Measurements from ENCODE around the gene ZC3H18.

DNA sequence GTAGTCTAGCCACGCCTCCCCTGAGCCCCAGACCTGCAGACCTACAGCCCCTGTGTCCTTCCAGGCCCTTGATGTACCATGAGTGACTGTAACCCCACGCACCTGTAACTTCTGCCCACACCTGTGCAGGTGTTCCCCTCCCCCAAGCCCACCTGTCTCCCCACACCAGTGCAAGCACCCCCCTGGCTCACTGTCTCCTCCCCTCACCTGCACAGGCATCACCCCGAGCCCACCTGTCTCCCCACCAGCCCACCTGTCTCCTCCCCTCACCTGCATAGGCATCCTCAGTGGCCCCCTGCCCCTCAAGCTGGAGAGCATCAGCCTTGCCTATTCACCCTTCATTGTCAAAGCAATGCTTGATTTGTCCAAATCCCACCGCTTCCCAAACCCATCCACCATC, 32.3 kb upstream of the ZC3H18 start:
- TF ChIP-seq EZH2phosphoT487 (IDR thresholded peaks at IDR 0.05; ENCODE audit: borderline replicate concordance) (no peak), ZNF274 (IDR thresholded peaks at IDR 0.05; ENCODE audit: low read depth, low read length) (no peak), CEBPB (IDR thresholded peaks at IDR 0.05; ENCODE audit: low read depth) (no peak), EZH2 (IDR thresholded peaks at IDR 0.05) (no peak), POLR2A (IDR thresholded peaks at IDR 0.05; ENCODE audit: borderline replicate concordance, extremely low read depth, insufficient read depth, insufficient read length) (no peak), POLR2AphosphoS5 (IDR thresholded peaks at IDR 0.05; ENCODE audit: low read depth, low read length) (no peak), SP1 (IDR thresholded peaks at IDR 0.05; ENCODE audit: low read depth) (no peak)
- TF ChIP-seq, protein P1, sequence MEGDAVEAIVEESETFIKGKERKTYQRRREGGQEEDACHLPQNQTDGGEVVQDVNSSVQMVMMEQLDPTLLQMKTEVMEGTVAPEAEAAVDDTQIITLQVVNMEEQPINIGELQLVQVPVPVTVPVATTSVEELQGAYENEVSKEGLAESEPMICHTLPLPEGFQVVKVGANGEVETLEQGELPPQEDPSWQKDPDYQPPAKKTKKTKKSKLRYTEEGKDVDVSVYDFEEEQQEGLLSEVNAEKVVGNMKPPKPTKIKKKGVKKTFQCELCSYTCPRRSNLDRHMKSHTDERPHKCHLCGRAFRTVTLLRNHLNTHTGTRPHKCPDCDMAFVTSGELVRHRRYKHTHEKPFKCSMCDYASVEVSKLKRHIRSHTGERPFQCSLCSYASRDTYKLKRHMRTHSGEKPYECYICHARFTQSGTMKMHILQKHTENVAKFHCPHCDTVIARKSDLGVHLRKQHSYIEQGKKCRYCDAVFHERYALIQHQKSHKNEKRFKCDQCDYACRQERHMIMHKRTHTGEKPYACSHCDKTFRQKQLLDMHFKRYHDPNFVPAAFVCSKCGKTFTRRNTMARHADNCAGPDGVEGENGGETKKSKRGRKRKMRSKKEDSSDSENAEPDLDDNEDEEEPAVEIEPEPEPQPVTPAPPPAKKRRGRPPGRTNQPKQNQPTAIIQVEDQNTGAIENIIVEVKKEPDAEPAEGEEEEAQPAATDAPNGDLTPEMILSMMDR (IDR thresholded peaks at IDR 0.05 in 2 of 3, conservative IDR thresholded peaks at IDR 0.05 in 1 of 3; ENCODE audit: borderline replicate concordance in 1 of 3, insufficient read depth in 1 of 3, low read depth in 2 of 3, low read length in 2 of 3) = no peak
- TF ChIP-seq, protein P2, sequence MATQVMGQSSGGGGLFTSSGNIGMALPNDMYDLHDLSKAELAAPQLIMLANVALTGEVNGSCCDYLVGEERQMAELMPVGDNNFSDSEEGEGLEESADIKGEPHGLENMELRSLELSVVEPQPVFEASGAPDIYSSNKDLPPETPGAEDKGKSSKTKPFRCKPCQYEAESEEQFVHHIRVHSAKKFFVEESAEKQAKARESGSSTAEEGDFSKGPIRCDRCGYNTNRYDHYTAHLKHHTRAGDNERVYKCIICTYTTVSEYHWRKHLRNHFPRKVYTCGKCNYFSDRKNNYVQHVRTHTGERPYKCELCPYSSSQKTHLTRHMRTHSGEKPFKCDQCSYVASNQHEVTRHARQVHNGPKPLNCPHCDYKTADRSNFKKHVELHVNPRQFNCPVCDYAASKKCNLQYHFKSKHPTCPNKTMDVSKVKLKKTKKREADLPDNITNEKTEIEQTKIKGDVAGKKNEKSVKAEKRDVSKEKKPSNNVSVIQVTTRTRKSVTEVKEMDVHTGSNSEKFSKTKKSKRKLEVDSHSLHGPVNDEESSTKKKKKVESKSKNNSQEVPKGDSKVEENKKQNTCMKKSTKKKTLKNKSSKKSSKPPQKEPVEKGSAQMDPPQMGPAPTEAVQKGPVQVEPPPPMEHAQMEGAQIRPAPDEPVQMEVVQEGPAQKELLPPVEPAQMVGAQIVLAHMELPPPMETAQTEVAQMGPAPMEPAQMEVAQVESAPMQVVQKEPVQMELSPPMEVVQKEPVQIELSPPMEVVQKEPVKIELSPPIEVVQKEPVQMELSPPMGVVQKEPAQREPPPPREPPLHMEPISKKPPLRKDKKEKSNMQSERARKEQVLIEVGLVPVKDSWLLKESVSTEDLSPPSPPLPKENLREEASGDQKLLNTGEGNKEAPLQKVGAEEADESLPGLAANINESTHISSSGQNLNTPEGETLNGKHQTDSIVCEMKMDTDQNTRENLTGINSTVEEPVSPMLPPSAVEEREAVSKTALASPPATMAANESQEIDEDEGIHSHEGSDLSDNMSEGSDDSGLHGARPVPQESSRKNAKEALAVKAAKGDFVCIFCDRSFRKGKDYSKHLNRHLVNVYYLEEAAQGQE (IDR thresholded peaks at IDR 0.05; ENCODE audit: low read depth) = no peak
- TF ChIP-seq, protein P3, sequence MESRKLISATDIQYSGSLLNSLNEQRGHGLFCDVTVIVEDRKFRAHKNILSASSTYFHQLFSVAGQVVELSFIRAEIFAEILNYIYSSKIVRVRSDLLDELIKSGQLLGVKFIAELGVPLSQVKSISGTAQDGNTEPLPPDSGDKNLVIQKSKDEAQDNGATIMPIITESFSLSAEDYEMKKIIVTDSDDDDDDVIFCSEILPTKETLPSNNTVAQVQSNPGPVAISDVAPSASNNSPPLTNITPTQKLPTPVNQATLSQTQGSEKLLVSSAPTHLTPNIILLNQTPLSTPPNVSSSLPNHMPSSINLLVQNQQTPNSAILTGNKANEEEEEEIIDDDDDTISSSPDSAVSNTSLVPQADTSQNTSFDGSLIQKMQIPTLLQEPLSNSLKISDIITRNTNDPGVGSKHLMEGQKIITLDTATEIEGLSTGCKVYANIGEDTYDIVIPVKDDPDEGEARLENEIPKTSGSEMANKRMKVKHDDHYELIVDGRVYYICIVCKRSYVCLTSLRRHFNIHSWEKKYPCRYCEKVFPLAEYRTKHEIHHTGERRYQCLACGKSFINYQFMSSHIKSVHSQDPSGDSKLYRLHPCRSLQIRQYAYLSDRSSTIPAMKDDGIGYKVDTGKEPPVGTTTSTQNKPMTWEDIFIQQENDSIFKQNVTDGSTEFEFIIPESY (IDR thresholded peaks at IDR 0.05; ENCODE audit: extremely low read depth, insufficient replicate concordance, low read length) = no peak
- TF ChIP-seq, protein P4, sequence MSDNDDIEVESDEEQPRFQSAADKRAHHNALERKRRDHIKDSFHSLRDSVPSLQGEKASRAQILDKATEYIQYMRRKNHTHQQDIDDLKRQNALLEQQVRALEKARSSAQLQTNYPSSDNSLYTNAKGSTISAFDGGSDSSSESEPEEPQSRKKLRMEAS (IDR thresholded peaks at IDR 0.05) = no peak
- TF ChIP-seq, protein P5, sequence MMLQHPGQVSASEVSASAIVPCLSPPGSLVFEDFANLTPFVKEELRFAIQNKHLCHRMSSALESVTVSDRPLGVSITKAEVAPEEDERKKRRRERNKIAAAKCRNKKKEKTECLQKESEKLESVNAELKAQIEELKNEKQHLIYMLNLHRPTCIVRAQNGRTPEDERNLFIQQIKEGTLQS (IDR thresholded peaks at IDR 0.05) = no peak
